ENCODE results near the gene HOXC10. TPM values are rescaled to one million over a fixed set of nuclear protein-coding genes. Genes with fewer than 3 reads are reported as not detected.

HOXC10 gene
- total and polyA plus RNA-seq, 2 of the 8 experiments (the other 6 are each of a cell fraction or from before 2014, with no cell fraction given) = not detected

GRCh38 chr12:53955776-53956250 lies 29.1 kb upstream of the HOXC10 start:
- Histone ChIP-seq H4K91ac (replicated peaks; ENCODE audit: insufficient read length, low read length) (no peak overlapping the region), H3K14ac (ENCODE audit: insufficient read length) (no peak overlapping the region), H3K79me1 (ENCODE audit: low read depth, low read length) (no peaks in the 10 kb centered on the region), H2BK12ac (ENCODE audit: low read depth, low read length) (no peak overlapping the region; the same call in 1 of the 2 replicates), H2BK15ac (ENCODE audit: low read length) (no peak overlapping the region), H2AK5ac (ENCODE audit: low read depth, low read length) (no peak overlapping the region), H3K79me2 (ENCODE audit: control insufficient read depth in 1 of 2, insufficient read depth in 2 of 2, low read length in 2 of 2) (no peaks in the 10 kb centered on the region), H2BK5ac (ENCODE audit: low read depth, low read length) (no peak overlapping the region), H4K5ac (ENCODE audit: insufficient read length, low read depth, low read length) (no peak overlapping the region), H4K8ac (ENCODE audit: extremely low read depth, insufficient read depth, low read length) (no peak overlapping the region), H3K23ac (ENCODE audit: insufficient read length) (no peak overlapping the region), H3K56ac (replicated peaks; ENCODE audit: insufficient read length, low read depth, low read length) (no peak overlapping the region), H3K4me3 (ENCODE audit: extremely low read depth in 1 of 4, insufficient read depth in 2 of 4, low read depth in 3 of 4, low read length in 4 of 4) (peak overlapping the region in 1 of 4 experiments; percentile 13; a peak in 1 of 8 replicates), H4K20me1 (replicated peaks in 1 of 2; ENCODE audit: control insufficient read depth in 1 of 2, insufficient read depth in 2 of 2, low read length in 2 of 2) (peaks cover 29 to 60% of the 10 kb centered on the region in 2 experiments), H2BK20ac (ENCODE audit: low read length) (no peak overlapping the region), H3K4me2 (ENCODE audit: insufficient read depth in 1 of 2, low read depth in 2 of 2, low read length in 2 of 2) (peak overlapping the region in 1 of 2 experiments; percentile 19; a peak in 1 of 4 replicates), H3K23me2 (ENCODE audit: low read depth, low read length) (no peaks in the 10 kb centered on the region), H3K27ac (ENCODE audit: low read depth, low read length) (no peak overlapping the region), H3K4me1 (replicated peaks in 1 of 4; ENCODE audit: control insufficient read depth in 3 of 4, insufficient read depth in 4 of 4, low read length in 3 of 4) (peaks cover 0 to 10% (median 4%) of the 10 kb centered on the region in 4 experiments; a peak in 3 of 7 replicates), H3K4ac (replicated peaks; ENCODE audit: insufficient read length, low read depth, low read length) (no peak overlapping the region), H3K27me3 (replicated peaks in 1 of 4; ENCODE audit: control insufficient read depth in 3 of 4, extremely low read depth in 1 of 4, insufficient read depth in 3 of 4, low read length in 3 of 4) (peaks cover 100% of the 10 kb centered on the region in 4 experiments), H3K9ac (replicated peaks in 1 of 4; ENCODE audit: extremely low read depth in 1 of 4, low read depth in 3 of 4, low read length in 3 of 4) (no peak overlapping the region), H3K18ac (ENCODE audit: extremely low read depth, low read length) (no peak overlapping the region), H3K36me3 (ENCODE audit: control insufficient read depth in 2 of 4, insufficient read depth in 4 of 4, low read length in 3 of 4) (peaks cover 0 to 11% (median 0%) of the 10 kb centered on the region in 4 experiments; a peak in 1 of 8 replicates), H2BK120ac (replicated peaks; ENCODE audit: low read depth, low read length) (no peak overlapping the region), H2AFZ (ENCODE audit: low read length) (no peak overlapping the region), H3K9me3 (ENCODE audit: insufficient read depth in 2 of 2, low read depth in 1 of 2, low read length in 1 of 2) (no peaks in the 10 kb centered on the region; a peak in 1 of 4 replicates)
- DNase-seq (ENCODE audit: low read depth in 1 of 2, low spot score in 2 of 2) (no peak), FAIRE-seq (no peak)
- TF ChIP-seq CBX8 (IDR thresholded peaks at IDR 0.05; ENCODE audit: borderline replicate concordance, low read depth, low read length) = peak; percentile 80; the same call in 1 of the 2 replicates
- TF ChIP-seq GTF2F1 (IDR thresholded peaks at IDR 0.05; ENCODE audit: borderline replicate concordance, low read depth, low read length) = no peak
- peak; percentile 65 for TF ChIP-seq SUZ12 (IDR thresholded peaks at IDR 0.05; ENCODE audit: low read length)
- no peak for TF ChIP-seq E2F6 (IDR thresholded peaks at IDR 0.05)
- CTCF ChIA-PET (ENCODE audit: partially characterized antibody) = interaction anchor here (1.1 to 5.6 kb wide), 4 partner anchors 9 to 200 kb away, joined by 3 to 40 read pairs (median 4); partner anchors contain the start of gene HOXC10
- POLR2A ChIA-PET (ENCODE audit: partially characterized antibody) = interaction anchor here (1.2 kb wide), 1 partner anchor 16 kb away, joined by 4 read pairs; no protein-coding TSS in a partner anchor
- WGBS, 2 experiments (ENCODE audit: extremely low coverage in 1 of 2, insufficient coverage in 1 of 2, insufficient read length in 1 of 2, insufficient replicate concordance in 2 of 2, low coverage in 1 of 2, low lambda C conversion rate in 2 of 2, missing lambda C conversion rate in 1 of 2) = 9 to 100% methylated on average over 1 to 10 of the region's 10 CpGs
